ENCODE data around the gene IFITM10.

- no peak for TF ChIP-seq CTCF (IDR thresholded peaks at IDR 0.05)
- peak; percentile 94 to 95 for TF ChIP-seq POLR2A (IDR thresholded peaks at IDR 0.05)
Observed at GRCh38 chr11:1762537-1763302, 12.3 kb upstream of the IFITM10 start.
